Heart left ventricle (tissue), 16 donors: Measurements from ENCODE around the gene FBXO17. TPM values are rescaled to one million over a fixed set of nuclear protein-coding genes. Genes with fewer than 3 reads are reported as not detected.

ENCODE experiments used
- ATAC-seq, 4 donors: fragments of 200-7000 bp; cut with Tn5 transposase; one replicate each; pipeline ENCODE4 v1.9.1; 2020 to 2022; ENCODE audit warnings: moderate library complexity in 4 of 4, mild to moderate bottlenecking in 3 of 4, moderate number of reproducible peaks in 1 of 4
- DNase-seq, 5 donors: peaks; one replicate each; pipeline ENCODE4 v3.0.0-alpha.2; 2020
- H3K27ac ChIP-seq, 12 donors: fragments of 200-600 bp; sonication (generic) in 4 of 12; one replicate each; pipeline versions ENCODE4 v1.5.0 to v1.8.0; 2016 to 2022; ENCODE audit warnings: mild to moderate bottlenecking in 2 of 12
- H3K27me3 ChIP-seq, 9 donors: fragments of 200-600 bp; sonication (generic) in 2 of 9; one replicate each; pipeline versions ENCODE4 v1.5.1 to v1.8.0; 2016 to 2022; ENCODE audit warnings: mild to moderate bottlenecking in 3 of 9
- H3K36me3 ChIP-seq, 9 donors: fragments of 200-600 bp; sonication (generic) in 2 of 9; one replicate each; pipeline versions ENCODE4 v1.5.0 to v1.8.0; 2018 to 2022; ENCODE audit warnings: mild to moderate bottlenecking in 2 of 9
- H3K4me1 ChIP-seq, 12 donors: fragments of 200-600 bp; sonication (generic) in 4 of 12; one replicate each; pipeline versions ENCODE4 v1.5.0 to v1.8.0; 2016 to 2022; ENCODE audit warnings: mild to moderate bottlenecking in 3 of 12
- H3K4me3 ChIP-seq, 12 donors: fragments of 200-600 bp; sonication (generic) in 4 of 12; one replicate each; pipeline versions ENCODE4 v1.5.0 to v1.8.0; 2017 to 2022; ENCODE audit warnings: mild to moderate bottlenecking in 9 of 12, moderate library complexity in 4 of 12
- H3K9me3 ChIP-seq, 12 donors: fragments of 200-600 bp; sonication (generic) in 4 of 12; one replicate each; pipeline versions ENCODE4 v1.5.0 to v1.8.0; 2016 to 2022; ENCODE audit warnings: mild to moderate bottlenecking in 1 of 12
- CTCF ChIP-seq, 12 donors: fragments of 200-600 bp; sonication (generic) in 4 of 12; IDR thresholded peaks; one replicate each; pipeline versions ENCODE4 v1.5.0 to v1.8.0; 2018 to 2022; ENCODE audit warnings: antibody characterized with exemption in 12 of 12, mild to moderate bottlenecking in 5 of 12
- POLR2A ChIP-seq, 2 donors: fragments of 450-650 bp; IDR thresholded peaks; one replicate each; pipeline ENCODE4 v1.6.1; 2017; ENCODE audit warnings: antibody characterized with exemption in 2 of 2, mild to moderate bottlenecking in 2 of 2, moderate library complexity in 2 of 2
- WGBS, 4 donors: extraction: QIAGEN DNeasy Blood & Tissue Kit in 2 of 4; methylation state at CpG; one replicate each; pipeline versions ENCODE4 v1.1.5 to v1.1.7; 2013 to 2018; 5-methylcytosine and 5-hydroxymethylcytosine counted together
- intact Hi-C, 10 donors: fragments of 100-400 bp; cut with DNase I; formaldehyde crosslinking; loops; one replicate each; pipeline versions ENCODE4 v1.11.1 to v1.14.2; 2022
- polyA plus RNA-seq, 2 donors: library from polyadenylated mRNA; stranded (reverse); fragments of 200-250 nt; gene quantifications; one replicate each; pipeline ENCODE4 v1.2.3, GENCODE V29; 2013
- total RNA-seq, 9 donors: library from RNA; depleted of rRNA in 2 of 9; stranded (reverse); fragments of >200 nt in 2 of 9; fragmentation: NEBNext Ultra II Directional in 3 of 9; extraction: Animal tissue kit (Norgen Biotek cat#: 25700) in 3 of 9; gene quantifications; one replicate each; pipeline versions ENCODE4 v1.1.0 to v1.2.4, GENCODE V29; 2016 to 2023
- donor health status: ischemic (EF 13 %, LVEDD 7.1; RV severe dilation, severe dysfunction).
- donor health status: healthy with polysubstance abuse.
- donor health status: DM: no; HTN: yes; CAD: no.
- donor health status: DM: no; HTN: no; CAD: no.
- donor health status: ischemic (EF 25% LVEDD 6.9; RV normal size, moderate dysfunction).
- donor health status: ischemic (EF 25% LVEDD 5.7; RV mildly dilated, moderate dysfunction).
- donor health status: healthy.
- donor health status: DM: yes; HTN: yes; CAD: no.
- donor health status: ischemic (EF 35%, LVEDD 5.7; RV mildly dilated, moderate dysfunction).
- donor health status: nonischemic (EF 11% LVEDD 7.7; RV severe dilation, severe dysfunction).
- donor health status: DM: yes; HTN: yes; CAD: no.
- donor health status: PGD.
- donor health status: ischemic (EF 29% LVEDD 5.4; RV normal size, mild dysfunction).
- donor health status: nonischemic (EF 23%, LVEDD 6.1; RV moderate dilation, normal function).

Gene FBXO17
- total and polyA plus RNA-seq, 11 donors, result 1.2 to 4.9 (median 2.4) TPM

DNA sequence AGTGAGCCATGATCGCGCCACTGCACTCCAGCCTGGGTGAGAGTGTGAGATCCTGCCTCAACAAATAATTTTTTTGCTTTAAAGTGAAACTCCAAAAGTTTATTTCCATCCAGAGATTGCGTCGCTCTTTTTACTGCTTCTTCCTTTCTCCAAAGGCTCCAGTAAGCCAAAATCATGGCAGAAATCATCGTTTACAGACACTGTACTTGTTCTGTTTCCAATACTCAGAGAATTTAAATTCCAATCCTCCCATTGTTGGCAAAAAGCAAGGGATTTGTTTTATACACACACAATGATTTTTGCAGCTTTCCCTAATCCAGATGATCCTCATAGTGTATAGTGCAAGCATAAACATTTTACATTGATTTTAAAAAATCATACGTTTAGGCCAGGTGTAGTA lies 41.5 kb upstream of the FBXO17 start:
- Histone ChIP-seq H3K36me3 (no peaks in the 10 kb centered on the region), H3K27ac (no peak overlapping the region), H3K4me1 (no peaks in the 10 kb centered on the region), H3K27me3 (no peaks in the 10 kb centered on the region), H3K4me3 (no peak overlapping the region), H3K9me3 (no peaks in the 10 kb centered on the region)
- no peak for ATAC-seq
- no peak for DNase-seq
- WGBS, 4 donors, result 82 to 91% (median 89%) methylated on average over 6 of the region's 6 CpGs
- intact Hi-C loops, result no loop called here
- TF ChIP-seq CTCF (IDR thresholded peaks at IDR 0.05) (no peak), POLR2A (IDR thresholded peaks at IDR 0.05) (no peak)

GRCh38 chr19:39014037-39014436 lies 38.5 kb upstream of the FBXO17 start:
- H3K4me3 ChIP-seq, result no peak overlapping the region
- H3K27me3 ChIP-seq, result no peaks in the 10 kb centered on the region
- 82 to 87% (median 84%) methylated on average over 7 of the region's 7 CpGs for WGBS, 4 donors
- peaks cover 0 to 5% (median 0%) of the 10 kb centered on the region in 12 donors for H3K9me3 ChIP-seq
- no peak overlapping the region for H3K27ac ChIP-seq
- DNase-seq (no peak), ATAC-seq (no peak)
- no peaks in the 10 kb centered on the region for H3K4me1 ChIP-seq
- intact Hi-C loops, result no loop called here
- no peak for TF ChIP-seq POLR2A (IDR thresholded peaks at IDR 0.05)
- no peak for TF ChIP-seq CTCF (IDR thresholded peaks at IDR 0.05)
- H3K36me3 ChIP-seq, result no peaks in the 10 kb centered on the region

GRCh38 chr19:39009001-39009400 lies 33.5 kb upstream of the FBXO17 start:
- no peak for DNase-seq
- H3K4me1 ChIP-seq, result no peaks in the 10 kb centered on the region
- peaks cover 0 to 7% (median 0%) of the 10 kb centered on the region in 12 donors for H3K9me3 ChIP-seq
- WGBS, 4 donors, result 78 to 83% (median 81%) methylated on average over 6 of the region's 6 CpGs
- intact Hi-C loops, result no loop called here
- no peaks in the 10 kb centered on the region for H3K36me3 ChIP-seq
- H3K4me3 ChIP-seq, result no peak overlapping the region
- TF ChIP-seq CTCF (IDR thresholded peaks at IDR 0.05), result no peak
- TF ChIP-seq POLR2A (IDR thresholded peaks at IDR 0.05), result no peak
- H3K27ac ChIP-seq, result no peak overlapping the region
- no peaks in the 10 kb centered on the region for H3K27me3 ChIP-seq
- no peak for ATAC-seq

DNA sequence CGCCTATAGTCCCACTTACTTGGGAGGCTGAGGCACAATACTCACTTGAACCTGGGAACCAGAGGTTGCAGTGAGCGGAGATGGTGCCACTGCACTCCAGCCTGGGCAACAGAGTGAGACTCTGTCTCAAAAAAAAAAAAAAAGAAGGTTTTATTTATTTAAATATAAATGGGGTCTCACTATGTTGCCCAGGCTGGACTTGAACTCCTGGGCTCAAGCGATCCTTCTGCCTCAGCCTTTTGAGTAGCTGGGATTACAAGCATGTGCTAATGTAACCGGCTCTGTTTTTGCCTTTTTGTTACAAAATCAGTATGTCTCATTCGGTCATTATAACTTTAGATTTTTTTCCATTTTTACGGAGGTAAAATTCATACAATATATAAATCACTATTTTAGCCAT lies 32.6 kb upstream of the FBXO17 start:
- H3K27ac ChIP-seq, result no peak overlapping the region
- intact Hi-C loops, result no loop called here
- TF ChIP-seq CTCF (IDR thresholded peaks at IDR 0.05) (no peak), POLR2A (IDR thresholded peaks at IDR 0.05) (no peak)
- H3K9me3 ChIP-seq, result peaks cover 0 to 7% (median 0%) of the 10 kb centered on the region in 12 donors
- no peaks in the 10 kb centered on the region for H3K4me1 ChIP-seq
- no peak for DNase-seq
- WGBS, 4 donors, result 91 to 95% (median 94%) methylated on average over 6 of the region's 6 CpGs
- H3K36me3 ChIP-seq, result no peaks in the 10 kb centered on the region
- no peak overlapping the region for H3K4me3 ChIP-seq
- H3K27me3 ChIP-seq, result peaks cover 0 to 3% (median 0%) of the 10 kb centered on the region in 9 donors
- no peak for ATAC-seq
